Endothelial cell of umbilical vein (primary cell): ENCODE data around the gene EHF.

Experiments used
- EZH2 ChIP-seq: IDR thresholded peaks from 2 replicates; pipeline ENCODE4 v1.6.1; 2012; ENCODE audit warnings: borderline replicate concordance, low read depth, mild to moderate bottlenecking, moderate library complexity, low read length, inconsistent platforms; ENCODE audit not compliant: severe bottlenecking
- FOS ChIP-seq: IDR thresholded peaks from 2 replicates; pipeline ENCODE4 v1.6.1; 2011; ENCODE audit warnings: mild to moderate bottlenecking, low read length, moderate library complexity, borderline replicate concordance; ENCODE audit not compliant: insufficient read depth
- GATA2 ChIP-seq: IDR thresholded peaks from 2 replicates; pipeline ENCODE4 v1.7.0; 2011; ENCODE audit warnings: low read depth, mild to moderate bottlenecking, moderate library complexity, mixed read lengths, low read length; ENCODE audit not compliant: insufficient read length, insufficient read depth
- JUN ChIP-seq: IDR thresholded peaks from 2 replicates; pipeline ENCODE4 v1.6.1; 2011; ENCODE audit warnings: borderline replicate concordance, low read depth; ENCODE audit not compliant: insufficient read length, insufficient read depth
- MYC ChIP-seq: IDR thresholded peaks from one replicate; pipeline ENCODE4 v1.6.1; 2011; ENCODE audit warnings: mild to moderate bottlenecking, low read depth, low read length
- POLR2A ChIP-seq: IDR thresholded peaks from 2 replicates; pipeline ENCODE4 v1.6.1; 2012; ENCODE audit warnings: low read depth, mild to moderate bottlenecking, control low read depth, low read length
- POLR2AphosphoS5 ChIP-seq: IDR thresholded peaks from 2 replicates; pipeline ENCODE4 v1.6.1; 2012; ENCODE audit warnings: low read depth, mild to moderate bottlenecking, control low read depth, low read length, moderate library complexity; ENCODE audit not compliant: insufficient read depth
- TF ChIP-seq, protein P1 (sequence below), 2 donors: IDR thresholded peaks; 1 replicate in 1 of 2; 2 replicates in 1 of 2; pipeline ENCODE4 v1.5.1; 2011; ENCODE audit warnings: low read length in 2 of 2, mild to moderate bottlenecking in 2 of 2, moderate library complexity in 2 of 2, control low read depth in 1 of 2, inconsistent platforms in 1 of 2, low read depth in 1 of 2; ENCODE audit not compliant: insufficient read depth in 1 of 2; ENCODE audit errors: extremely low read depth in 1 of 2

GRCh38 chr11:34674038-34674437, 53.1 kb downstream of the EHF start:
- TF ChIP-seq MYC: no peak
- TF ChIP-seq, protein P1, sequence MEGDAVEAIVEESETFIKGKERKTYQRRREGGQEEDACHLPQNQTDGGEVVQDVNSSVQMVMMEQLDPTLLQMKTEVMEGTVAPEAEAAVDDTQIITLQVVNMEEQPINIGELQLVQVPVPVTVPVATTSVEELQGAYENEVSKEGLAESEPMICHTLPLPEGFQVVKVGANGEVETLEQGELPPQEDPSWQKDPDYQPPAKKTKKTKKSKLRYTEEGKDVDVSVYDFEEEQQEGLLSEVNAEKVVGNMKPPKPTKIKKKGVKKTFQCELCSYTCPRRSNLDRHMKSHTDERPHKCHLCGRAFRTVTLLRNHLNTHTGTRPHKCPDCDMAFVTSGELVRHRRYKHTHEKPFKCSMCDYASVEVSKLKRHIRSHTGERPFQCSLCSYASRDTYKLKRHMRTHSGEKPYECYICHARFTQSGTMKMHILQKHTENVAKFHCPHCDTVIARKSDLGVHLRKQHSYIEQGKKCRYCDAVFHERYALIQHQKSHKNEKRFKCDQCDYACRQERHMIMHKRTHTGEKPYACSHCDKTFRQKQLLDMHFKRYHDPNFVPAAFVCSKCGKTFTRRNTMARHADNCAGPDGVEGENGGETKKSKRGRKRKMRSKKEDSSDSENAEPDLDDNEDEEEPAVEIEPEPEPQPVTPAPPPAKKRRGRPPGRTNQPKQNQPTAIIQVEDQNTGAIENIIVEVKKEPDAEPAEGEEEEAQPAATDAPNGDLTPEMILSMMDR (IDR thresholded peaks at IDR 0.05; ENCODE audit: extremely low read depth in 1 of 2, insufficient read depth in 1 of 2, low read depth in 1 of 2, low read length in 2 of 2): no peak
- no peak for TF ChIP-seq EZH2
- TF ChIP-seq POLR2AphosphoS5: no peak
- TF ChIP-seq POLR2A: no peak
- TF ChIP-seq GATA2: no peak
- no peak for TF ChIP-seq JUN
- TF ChIP-seq FOS: no peak
